ENCODE results near the gene TH.

GRCh38 chr11:2216400-2217064 is 44.9 kb upstream of the TH start:
- TF ChIP-seq CHD4 (IDR thresholded peaks at IDR 0.05; ENCODE audit: borderline replicate concordance) (no peak), GATA3 (IDR thresholded peaks at IDR 0.05; ENCODE audit: borderline replicate concordance) (no peak), CEBPB (IDR thresholded peaks at IDR 0.05) (no peak), KDM1A (IDR thresholded peaks at IDR 0.05; ENCODE audit: low read depth) (no peak), CTCF (IDR thresholded peaks at IDR 0.05) (no peak)

All from A549 (cell line).